Testis (tissue), 2 donors: ENCODE results near the gene SIX3.

Experiments used
- POLR2A ChIP-seq: fragments of 450-650 bp; IDR thresholded peaks from one replicate; pipeline ENCODE4 v1.6.1; 2017; ENCODE audit warnings: antibody characterized with exemption, mild to moderate bottlenecking, moderate library complexity
- TF ChIP-seq, protein P1 (sequence below), 3 experiments: fragments of 450-650 bp in 2 of 3; fragments of 200-600 bp in 1 of 3; sonication (generic) in 1 of 3; IDR thresholded peaks; one replicate each; pipeline ENCODE4 v1.5.1; 2016 to 2019; ENCODE audit warnings: antibody characterized with exemption in 3 of 3, mild to moderate bottlenecking in 2 of 3, moderate library complexity in 1 of 3

DNA sequence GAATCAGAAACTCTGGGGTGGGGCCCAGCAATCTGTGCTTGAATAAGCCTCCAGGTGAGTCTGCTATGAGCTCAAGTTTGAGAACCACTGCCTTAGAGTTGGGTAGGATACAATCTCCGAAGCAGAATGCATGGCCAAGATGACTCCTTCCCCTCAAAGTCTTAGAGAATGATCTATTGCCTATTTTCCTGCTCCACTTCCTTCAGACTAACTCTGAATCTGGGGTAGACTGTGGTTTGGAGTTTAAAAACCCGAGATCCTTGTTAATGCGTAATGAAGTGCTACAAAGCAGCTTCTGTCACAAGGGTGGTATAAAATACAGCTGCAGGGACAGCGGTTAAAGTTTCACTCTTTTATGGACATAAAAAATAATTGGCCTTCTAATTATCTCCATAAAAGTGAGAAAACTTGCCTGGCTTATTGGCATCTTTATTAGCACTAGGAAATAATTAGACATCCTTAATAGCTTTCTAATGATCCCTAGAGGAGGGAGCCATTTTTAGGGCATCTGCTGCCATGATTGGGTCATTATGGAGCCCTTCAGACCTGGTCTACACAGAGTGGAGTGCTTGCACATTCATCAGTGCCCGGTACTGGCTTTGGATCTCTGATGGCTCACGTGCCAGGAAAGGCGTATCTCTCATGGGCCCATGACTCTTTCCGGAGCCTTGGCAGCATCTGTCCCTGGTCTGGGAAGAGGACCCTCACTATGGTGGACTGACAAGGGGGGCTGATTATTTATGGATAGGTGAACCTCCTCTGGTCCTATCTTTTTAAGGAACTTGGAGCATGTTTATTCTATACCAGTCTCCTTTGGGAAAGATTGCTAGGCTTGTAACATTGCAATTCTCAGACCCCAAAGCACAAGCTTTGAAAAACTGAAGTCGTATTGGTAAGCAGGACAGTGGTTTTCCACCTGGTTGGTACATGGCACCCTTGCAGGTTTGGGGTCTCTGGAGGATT lies 39.5 kb downstream of the SIX3 start:
- TF ChIP-seq, protein P1, sequence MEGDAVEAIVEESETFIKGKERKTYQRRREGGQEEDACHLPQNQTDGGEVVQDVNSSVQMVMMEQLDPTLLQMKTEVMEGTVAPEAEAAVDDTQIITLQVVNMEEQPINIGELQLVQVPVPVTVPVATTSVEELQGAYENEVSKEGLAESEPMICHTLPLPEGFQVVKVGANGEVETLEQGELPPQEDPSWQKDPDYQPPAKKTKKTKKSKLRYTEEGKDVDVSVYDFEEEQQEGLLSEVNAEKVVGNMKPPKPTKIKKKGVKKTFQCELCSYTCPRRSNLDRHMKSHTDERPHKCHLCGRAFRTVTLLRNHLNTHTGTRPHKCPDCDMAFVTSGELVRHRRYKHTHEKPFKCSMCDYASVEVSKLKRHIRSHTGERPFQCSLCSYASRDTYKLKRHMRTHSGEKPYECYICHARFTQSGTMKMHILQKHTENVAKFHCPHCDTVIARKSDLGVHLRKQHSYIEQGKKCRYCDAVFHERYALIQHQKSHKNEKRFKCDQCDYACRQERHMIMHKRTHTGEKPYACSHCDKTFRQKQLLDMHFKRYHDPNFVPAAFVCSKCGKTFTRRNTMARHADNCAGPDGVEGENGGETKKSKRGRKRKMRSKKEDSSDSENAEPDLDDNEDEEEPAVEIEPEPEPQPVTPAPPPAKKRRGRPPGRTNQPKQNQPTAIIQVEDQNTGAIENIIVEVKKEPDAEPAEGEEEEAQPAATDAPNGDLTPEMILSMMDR (IDR thresholded peaks at IDR 0.05), result no peak
- no peak for TF ChIP-seq POLR2A
